Astrocyte of the cerebellum (primary cell): Measurements from ENCODE around the gene SSH2.

ENCODE experiments used
- DNase-seq: peaks from one replicate; pipeline ENCODE4 v3.0.0-alpha.2; 2011; ENCODE audit warnings: low read depth
- H3K4me3 ChIP-seq: 2 replicates; pipeline ENCODE4 v1.5.1; 2011; ENCODE audit warnings: mild to moderate bottlenecking, low read depth, low read length, moderate library complexity
- in situ Hi-C: cut with HindIII; loops from 2 replicates; pipeline ENCODE4 v1.10.0; 2017; ENCODE audit warnings: low sequenced_read_pairs
- TF ChIP-seq, protein P1 (sequence below): IDR thresholded peaks from 2 replicates; pipeline ENCODE4 v1.5.1; 2012; ENCODE audit warnings: low read length, low read depth, moderate library complexity, mild to moderate bottlenecking; ENCODE audit errors: missing control alignments

Gene SSH2

DNA sequence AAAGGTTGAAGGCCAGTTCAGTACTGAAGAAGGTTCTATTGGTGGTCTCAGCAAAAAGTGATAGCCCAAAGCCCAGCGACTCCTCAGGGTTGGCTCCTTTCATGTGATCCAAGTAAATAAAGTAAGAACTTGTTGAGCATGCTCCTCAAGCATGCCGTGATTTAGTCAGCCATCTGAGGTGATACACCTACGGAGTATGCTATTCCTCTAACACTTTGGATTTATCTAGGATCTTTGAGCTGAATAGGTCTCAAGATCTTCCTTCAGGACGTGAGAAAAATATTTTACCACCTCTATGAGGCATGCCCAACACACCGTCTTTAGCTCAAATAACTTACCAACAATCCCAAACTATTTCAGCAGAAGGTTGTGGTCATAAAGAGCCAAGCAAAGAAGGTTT is 154.0 kb downstream of the SSH2 start:
- in situ Hi-C loops, result loop anchor here (5.0 kb wide), 1 partner anchor 134 kb away; no protein-coding TSS in a partner anchor
- DNase-seq, result no peak
- H3K4me3 ChIP-seq, result no peak overlapping the region
- TF ChIP-seq, protein P1, sequence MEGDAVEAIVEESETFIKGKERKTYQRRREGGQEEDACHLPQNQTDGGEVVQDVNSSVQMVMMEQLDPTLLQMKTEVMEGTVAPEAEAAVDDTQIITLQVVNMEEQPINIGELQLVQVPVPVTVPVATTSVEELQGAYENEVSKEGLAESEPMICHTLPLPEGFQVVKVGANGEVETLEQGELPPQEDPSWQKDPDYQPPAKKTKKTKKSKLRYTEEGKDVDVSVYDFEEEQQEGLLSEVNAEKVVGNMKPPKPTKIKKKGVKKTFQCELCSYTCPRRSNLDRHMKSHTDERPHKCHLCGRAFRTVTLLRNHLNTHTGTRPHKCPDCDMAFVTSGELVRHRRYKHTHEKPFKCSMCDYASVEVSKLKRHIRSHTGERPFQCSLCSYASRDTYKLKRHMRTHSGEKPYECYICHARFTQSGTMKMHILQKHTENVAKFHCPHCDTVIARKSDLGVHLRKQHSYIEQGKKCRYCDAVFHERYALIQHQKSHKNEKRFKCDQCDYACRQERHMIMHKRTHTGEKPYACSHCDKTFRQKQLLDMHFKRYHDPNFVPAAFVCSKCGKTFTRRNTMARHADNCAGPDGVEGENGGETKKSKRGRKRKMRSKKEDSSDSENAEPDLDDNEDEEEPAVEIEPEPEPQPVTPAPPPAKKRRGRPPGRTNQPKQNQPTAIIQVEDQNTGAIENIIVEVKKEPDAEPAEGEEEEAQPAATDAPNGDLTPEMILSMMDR, result no peak

DNA sequence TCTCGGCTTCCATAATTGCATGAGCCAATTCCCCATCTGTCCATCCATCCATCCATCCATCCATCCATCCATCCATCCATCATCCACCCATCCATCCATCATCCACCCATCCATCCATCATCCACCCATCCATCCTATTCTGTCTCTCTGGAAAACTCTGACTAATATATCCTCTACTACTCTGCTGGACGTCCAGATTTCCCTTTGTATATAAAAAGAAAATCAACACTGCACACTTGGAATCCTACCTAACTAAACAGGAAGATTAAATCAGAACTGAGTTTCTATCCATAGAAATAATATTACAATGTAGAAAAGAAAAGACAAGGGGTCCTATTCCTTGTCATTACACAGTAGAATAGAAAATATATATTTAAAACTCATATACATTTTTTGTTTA is 157.0 kb downstream of the SSH2 start:
- no peak overlapping the region for H3K4me3 ChIP-seq
- in situ Hi-C loops, result no loop called here
- DNase-seq, result no peak
- TF ChIP-seq, protein P1, result no peak

DNA sequence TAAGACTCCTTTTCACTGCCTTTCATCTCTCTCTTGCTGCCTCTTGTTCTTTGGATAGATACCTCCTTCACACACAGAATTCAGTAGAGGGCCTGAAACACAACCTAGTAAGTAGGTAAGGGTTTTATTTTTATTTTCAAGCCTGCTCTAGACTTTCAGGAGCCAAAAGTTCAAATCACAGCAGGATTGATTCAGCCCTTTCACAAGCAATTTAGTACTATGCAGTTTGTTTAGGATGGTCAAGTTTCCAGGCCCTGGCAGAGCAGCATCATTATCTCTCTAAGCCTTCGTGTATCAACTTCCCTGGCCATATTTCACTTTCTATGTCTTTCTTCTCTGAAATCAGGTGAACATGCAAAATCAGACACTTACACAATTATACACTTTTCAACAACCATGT is 158.5 kb downstream of the SSH2 start:
- DNase-seq, result no peak
- in situ Hi-C loops, result no loop called here
- TF ChIP-seq, protein P1, result no peak
- no peak overlapping the region for H3K4me3 ChIP-seq

DNA sequence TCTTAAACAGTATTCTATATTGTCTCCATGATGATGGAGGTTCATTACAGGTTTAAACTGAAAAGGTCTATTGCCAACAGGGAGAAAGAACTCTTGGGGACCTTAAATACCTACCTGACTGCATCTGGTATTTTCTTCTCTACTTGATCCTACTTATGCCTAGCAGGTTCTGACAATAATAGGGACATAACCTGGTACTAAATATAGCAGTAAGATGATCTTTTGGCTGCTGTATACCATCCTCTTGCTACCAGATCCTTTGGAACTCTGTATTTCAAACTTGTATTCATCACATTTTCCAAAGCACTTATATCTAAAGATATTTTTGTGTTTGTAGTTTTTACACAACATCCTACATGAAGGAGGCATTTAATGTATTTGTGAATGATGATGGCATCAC is 160.8 kb downstream of the SSH2 start:
- H3K4me3 ChIP-seq, result no peak overlapping the region
- TF ChIP-seq, protein P1, result no peak
- in situ Hi-C loops, result no loop called here
- no peak for DNase-seq

DNA sequence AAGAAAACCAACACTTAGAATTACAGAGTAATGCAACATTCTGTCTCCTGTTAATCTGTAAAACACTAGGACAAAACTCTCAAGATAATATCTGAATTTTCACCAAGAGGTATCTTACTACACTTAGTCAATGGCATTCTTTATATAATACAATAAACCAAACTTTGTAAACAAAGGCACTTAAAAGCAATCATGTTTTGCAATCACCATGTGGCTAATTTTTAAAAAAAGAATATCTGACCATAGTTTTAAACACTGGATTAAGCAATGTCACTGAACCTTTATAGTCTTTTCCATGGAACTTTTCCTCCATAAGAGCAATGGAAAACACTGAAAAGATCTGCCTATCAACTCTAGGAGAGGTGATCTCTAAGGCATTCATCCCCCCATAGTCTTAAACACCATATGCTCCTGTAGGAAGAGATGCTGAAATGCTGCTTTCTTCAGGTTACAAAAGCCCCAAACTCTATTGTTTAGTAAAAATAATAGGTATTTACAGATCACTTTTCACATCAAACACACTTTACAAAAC is 163.2 kb downstream of the SSH2 start:
- DNase-seq, result no peak
- H3K4me3 ChIP-seq, result no peak overlapping the region
- in situ Hi-C loops, result no loop called here
- TF ChIP-seq, protein P1, result no peak

DNA sequence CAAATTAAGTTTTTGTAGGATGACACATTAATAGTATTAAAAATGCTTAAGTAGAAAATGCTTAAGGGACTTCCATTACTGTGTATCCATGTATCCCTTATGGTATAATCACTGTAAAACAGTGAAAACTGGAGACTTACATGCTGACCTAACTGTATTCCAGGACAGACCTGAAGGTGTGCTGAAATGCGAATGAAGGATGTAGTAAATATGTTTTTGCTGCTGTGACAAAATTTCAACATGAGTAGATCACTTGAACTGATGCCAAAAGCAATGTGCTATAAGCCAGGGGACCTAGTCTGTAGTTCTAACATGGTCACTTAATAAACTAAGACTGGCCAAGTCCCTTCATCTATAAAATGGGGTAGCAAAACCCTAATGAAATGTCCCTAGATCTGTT is 165.3 kb downstream of the SSH2 start:
- TF ChIP-seq, protein P1, result no peak
- no peak overlapping the region for H3K4me3 ChIP-seq
- DNase-seq, result no peak
- in situ Hi-C loops, result no loop called here

DNA sequence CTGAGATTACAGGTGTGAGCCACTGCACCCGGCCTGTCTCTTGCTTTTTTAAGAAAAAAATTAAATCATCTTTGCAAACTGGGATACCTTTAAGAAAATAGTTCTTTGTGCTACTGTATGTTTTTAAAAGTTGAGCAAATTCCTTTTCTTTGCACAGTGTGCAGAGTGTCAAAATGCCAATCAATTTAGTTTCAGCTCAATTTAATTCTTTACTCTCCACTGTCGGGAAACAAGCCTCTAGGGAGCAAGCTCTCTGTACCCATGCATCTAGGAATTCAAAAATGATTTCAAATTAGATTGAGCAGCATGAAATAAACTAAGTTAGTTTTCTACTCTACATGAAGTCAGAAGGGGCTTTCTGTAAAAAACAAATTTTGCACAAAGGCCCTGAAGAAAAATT is 165.8 kb downstream of the SSH2 start:
- no peak for DNase-seq
- H3K4me3 ChIP-seq, result no peak overlapping the region
- TF ChIP-seq, protein P1, result no peak
- in situ Hi-C loops, result no loop called here
